ENCODE measurements around the gene RTKN. TPM values are rescaled to one million over a fixed set of nuclear protein-coding genes. Genes with fewer than 3 reads are reported as not detected.
"Not testable (repeated sequence)": the region's sequence is repeated elsewhere in the genome, so short reads cannot be mapped to it uniquely, and the experiment has no call there.

The RTKN gene
- total RNA-seq, 1 donor from 2014 or later, result 20.4 TPM

GRCh38 chr2:74423231-74424095 lies 18.3 kb downstream of the RTKN start:
- Mint-ChIP-seq H3K27me3 (ENCODE audit: low read depth) (no peaks in the 10 kb centered on the region), H3K36me3 (ENCODE audit: low read depth) (peaks cover 17% of the 10 kb centered on the region), H3K9me3 (ENCODE audit: low read depth) (no peaks in the 10 kb centered on the region), H3K4me3 (ENCODE audit: unreplicated experiment) (no peak overlapping the region), H3K4me1 (ENCODE audit: low read depth) (peaks cover 12% of the 10 kb centered on the region), H3K27ac (ENCODE audit: unreplicated experiment) (no peak overlapping the region)
- TF ChIP-seq CTCF (IDR thresholded peaks at IDR 0.05), result no peak
- DNase-seq (ENCODE audit: low spot score), result no peak

DNA sequence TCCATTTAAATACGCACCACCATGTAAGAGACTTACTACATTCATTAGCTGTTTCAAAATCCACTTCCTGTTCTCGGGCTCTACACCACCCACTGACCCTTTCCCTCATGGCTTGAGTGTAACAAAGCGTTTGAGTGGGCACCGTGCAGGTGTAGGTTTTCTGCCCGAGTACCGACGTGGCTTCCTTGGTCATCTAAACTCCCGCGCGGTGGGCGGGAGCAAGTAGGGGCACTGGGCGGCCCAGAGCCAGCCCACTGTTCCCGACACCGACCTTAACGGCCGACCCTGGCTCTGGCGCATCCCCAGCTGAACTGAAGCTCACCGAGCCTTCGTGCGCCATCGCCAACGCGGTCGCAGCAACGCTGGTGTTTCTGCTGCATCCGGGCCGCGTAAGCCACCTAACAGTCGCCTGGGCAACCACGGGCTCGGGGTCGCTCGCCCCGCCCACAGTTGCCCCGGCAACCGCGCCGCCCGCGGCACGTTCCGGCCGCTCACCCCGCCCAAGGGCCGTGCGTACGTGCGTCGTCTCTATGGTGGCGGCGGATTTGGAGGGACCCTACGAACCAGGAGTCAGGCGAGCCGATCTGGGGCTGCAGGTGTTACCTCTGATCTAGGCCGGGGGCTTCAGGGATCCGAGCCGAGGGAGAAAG lies 20.4 kb downstream of the RTKN start, which contains the start of the genes C2orf81 and WDR54:
Gene C2orf81, minus strand, starts transcription at position 399 of the 650 bp plus-strand sequence. Its CDS starts 59 bp downstream, at position 340.
Gene WDR54, plus strand, starts transcription at position 510 of the 650 bp plus-strand sequence. CDS start 424 bp downstream, outside the sequence.
- peak within 1 kb of the TSS; percentile 78 for H3K27ac Mint-ChIP-seq (ENCODE audit: unreplicated experiment)
- no peaks in the 10 kb centered on the region for H3K9me3 Mint-ChIP-seq (ENCODE audit: low read depth)
- peaks cover 3% of the 10 kb centered on the region for H3K27me3 Mint-ChIP-seq (ENCODE audit: low read depth)
- H3K36me3 Mint-ChIP-seq (ENCODE audit: low read depth), result peaks cover 7% of the 10 kb centered on the region
- peaks cover 12% of the 10 kb centered on the region for H3K4me1 Mint-ChIP-seq (ENCODE audit: low read depth)
- DNase-seq (ENCODE audit: low spot score), result no peak
- no peak for TF ChIP-seq CTCF (IDR thresholded peaks at IDR 0.05)
- H3K4me3 Mint-ChIP-seq (ENCODE audit: unreplicated experiment), result peak within 1 kb of the TSS; percentile 94

GRCh38 chr2:74420443-74421103 lies 21.2 kb downstream of the RTKN start:
- H3K36me3 Mint-ChIP-seq (ENCODE audit: low read depth); DNase-seq (ENCODE audit: low spot score); H3K27ac Mint-ChIP-seq (ENCODE audit: unreplicated experiment); H3K27me3 Mint-ChIP-seq (ENCODE audit: low read depth); H3K9me3 Mint-ChIP-seq (ENCODE audit: low read depth): not testable (repeated sequence)
- peaks cover 12% of the 10 kb centered on the region for H3K4me1 Mint-ChIP-seq (ENCODE audit: low read depth)
- peak overlapping the region; percentile 94 for H3K4me3 Mint-ChIP-seq (ENCODE audit: unreplicated experiment)

DNA sequence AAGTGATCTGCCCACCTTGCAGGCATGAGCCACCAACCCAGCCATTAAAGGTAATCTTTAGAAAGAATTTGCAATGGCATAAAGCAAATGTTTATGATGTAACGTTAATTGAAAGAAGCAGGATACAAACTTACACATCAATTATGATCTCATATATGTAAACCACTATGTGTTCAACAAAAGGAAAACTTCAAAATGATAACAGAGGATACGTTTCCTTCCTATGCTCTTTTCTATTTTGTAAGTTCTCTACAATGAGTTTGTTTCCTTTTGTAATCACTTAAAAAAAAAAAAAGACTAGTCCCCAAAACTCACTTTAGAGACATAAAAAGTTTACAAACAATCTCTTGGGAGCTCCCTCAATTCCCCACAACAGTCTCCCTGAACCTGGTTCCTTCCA lies 21.7 kb downstream of the RTKN start:
- H3K9me3 Mint-ChIP-seq (ENCODE audit: low read depth), result no peaks in the 10 kb centered on the region
- no peak overlapping the region for H3K4me3 Mint-ChIP-seq (ENCODE audit: unreplicated experiment)
- H3K36me3 Mint-ChIP-seq (ENCODE audit: low read depth), result no peaks in the 10 kb centered on the region
- no peak for TF ChIP-seq CTCF (IDR thresholded peaks at IDR 0.05)
- H3K4me1 Mint-ChIP-seq (ENCODE audit: low read depth), result peaks cover 12% of the 10 kb centered on the region
- peaks cover 3% of the 10 kb centered on the region for H3K27me3 Mint-ChIP-seq (ENCODE audit: low read depth)
- DNase-seq (ENCODE audit: low spot score), result no peak
- no peak overlapping the region for H3K27ac Mint-ChIP-seq (ENCODE audit: unreplicated experiment)

- H3K4me3 Mint-ChIP-seq (ENCODE audit: unreplicated experiment), result no peak overlapping the region
- no peak for DNase-seq (ENCODE audit: low spot score)
- peaks cover 12% of the 10 kb centered on the region for H3K4me1 Mint-ChIP-seq (ENCODE audit: low read depth)
- H3K27me3 Mint-ChIP-seq (ENCODE audit: low read depth), result peaks cover 3% of the 10 kb centered on the region
- no peak for TF ChIP-seq CTCF (IDR thresholded peaks at IDR 0.05)
- H3K9me3 Mint-ChIP-seq (ENCODE audit: low read depth), result no peaks in the 10 kb centered on the region
- no peaks in the 10 kb centered on the region for H3K36me3 Mint-ChIP-seq (ENCODE audit: low read depth)
- no peak overlapping the region for H3K27ac Mint-ChIP-seq (ENCODE audit: unreplicated experiment)
These were observed 22.4 kb downstream of the RTKN start for GRCh38 chr2:74419345-74419744.
